ENCODE measurements around the gene DENND4A.

DENND4A gene

DNA sequence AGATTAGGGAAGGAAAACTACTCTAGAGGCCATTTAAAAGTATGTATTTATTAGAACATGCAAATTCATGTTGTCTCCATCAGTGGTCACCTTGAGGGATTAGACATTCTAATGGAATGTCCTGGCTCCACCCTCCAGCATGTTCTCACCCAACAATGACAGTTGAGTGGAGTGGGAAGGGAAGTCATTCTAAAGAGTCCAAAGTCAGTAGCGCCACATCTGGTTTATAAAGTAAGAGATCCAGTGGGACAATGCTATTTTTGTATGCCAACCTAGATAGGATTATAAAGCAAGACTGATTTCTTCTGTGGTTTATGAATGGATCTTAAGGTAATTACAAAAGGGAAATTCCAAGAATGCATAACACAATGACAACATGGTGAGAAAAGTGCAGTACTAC lies 137.1 kb downstream of the DENND4A start:
- TF ChIP-seq, protein P1, sequence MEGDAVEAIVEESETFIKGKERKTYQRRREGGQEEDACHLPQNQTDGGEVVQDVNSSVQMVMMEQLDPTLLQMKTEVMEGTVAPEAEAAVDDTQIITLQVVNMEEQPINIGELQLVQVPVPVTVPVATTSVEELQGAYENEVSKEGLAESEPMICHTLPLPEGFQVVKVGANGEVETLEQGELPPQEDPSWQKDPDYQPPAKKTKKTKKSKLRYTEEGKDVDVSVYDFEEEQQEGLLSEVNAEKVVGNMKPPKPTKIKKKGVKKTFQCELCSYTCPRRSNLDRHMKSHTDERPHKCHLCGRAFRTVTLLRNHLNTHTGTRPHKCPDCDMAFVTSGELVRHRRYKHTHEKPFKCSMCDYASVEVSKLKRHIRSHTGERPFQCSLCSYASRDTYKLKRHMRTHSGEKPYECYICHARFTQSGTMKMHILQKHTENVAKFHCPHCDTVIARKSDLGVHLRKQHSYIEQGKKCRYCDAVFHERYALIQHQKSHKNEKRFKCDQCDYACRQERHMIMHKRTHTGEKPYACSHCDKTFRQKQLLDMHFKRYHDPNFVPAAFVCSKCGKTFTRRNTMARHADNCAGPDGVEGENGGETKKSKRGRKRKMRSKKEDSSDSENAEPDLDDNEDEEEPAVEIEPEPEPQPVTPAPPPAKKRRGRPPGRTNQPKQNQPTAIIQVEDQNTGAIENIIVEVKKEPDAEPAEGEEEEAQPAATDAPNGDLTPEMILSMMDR (IDR thresholded peaks at IDR 0.05; ENCODE audit: insufficient read depth, low read length, poor library complexity, severe bottlenecking) = no peak
- no peaks in the 10 kb centered on the region for H3K27me3 ChIP-seq (replicated peaks; ENCODE audit: control insufficient read depth, insufficient read depth, low read length)
- DNase-seq (ENCODE audit: extremely low read depth, insufficient read length) = no peak
- peaks cover 19% of the 10 kb centered on the region for H3K36me3 ChIP-seq (ENCODE audit: control insufficient read depth, insufficient read depth, low read length)
- no peak overlapping the region for H3K4me3 ChIP-seq (replicated peaks; ENCODE audit: low read depth, low read length)

DNA sequence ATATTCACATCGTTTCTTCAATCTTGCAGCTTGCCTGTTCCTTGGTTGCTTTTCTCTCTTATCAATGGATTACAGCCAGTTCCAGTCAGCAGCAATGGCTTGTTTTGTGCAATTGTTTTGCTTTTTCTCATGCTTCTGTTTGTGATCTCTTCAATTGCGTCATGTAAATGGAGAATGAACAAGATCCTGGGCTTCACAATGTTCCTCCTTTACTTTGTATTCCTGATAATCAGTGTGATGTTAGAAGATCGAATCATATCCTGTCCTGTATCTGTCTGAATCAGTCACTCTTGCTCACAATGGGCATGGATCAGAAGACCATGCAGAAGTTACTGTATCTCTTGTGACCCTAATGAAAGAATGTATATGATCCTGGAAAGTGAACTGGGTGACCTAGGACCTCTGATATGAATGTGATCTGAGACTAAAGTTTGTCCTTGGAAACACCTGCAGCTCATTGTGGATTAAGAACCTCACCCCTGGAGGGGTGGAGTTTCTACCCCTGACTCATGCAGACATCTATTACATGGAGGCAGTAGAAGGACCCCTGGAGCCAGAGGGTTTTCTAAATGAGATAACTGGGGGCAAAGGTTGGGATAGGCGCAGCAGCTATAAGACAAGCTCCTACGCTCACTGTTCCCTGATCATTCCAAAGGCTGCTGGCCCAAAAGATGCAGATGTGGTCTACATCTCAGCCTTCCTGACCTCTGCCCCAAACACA lies 138.1 kb downstream of the DENND4A start:
- Histone ChIP-seq H3K36me3 (ENCODE audit: control insufficient read depth, insufficient read depth, low read length) (peaks cover 19% of the 10 kb centered on the region), H3K4me3 (replicated peaks; ENCODE audit: low read depth, low read length) (no peak overlapping the region), H3K27me3 (replicated peaks; ENCODE audit: control insufficient read depth, insufficient read depth, low read length) (no peaks in the 10 kb centered on the region)
- DNase-seq (ENCODE audit: extremely low read depth, insufficient read length) = no peak
- TF ChIP-seq, protein P1 (IDR thresholded peaks at IDR 0.05; ENCODE audit: insufficient read depth, low read length, poor library complexity, severe bottlenecking) = no peak

DNA sequence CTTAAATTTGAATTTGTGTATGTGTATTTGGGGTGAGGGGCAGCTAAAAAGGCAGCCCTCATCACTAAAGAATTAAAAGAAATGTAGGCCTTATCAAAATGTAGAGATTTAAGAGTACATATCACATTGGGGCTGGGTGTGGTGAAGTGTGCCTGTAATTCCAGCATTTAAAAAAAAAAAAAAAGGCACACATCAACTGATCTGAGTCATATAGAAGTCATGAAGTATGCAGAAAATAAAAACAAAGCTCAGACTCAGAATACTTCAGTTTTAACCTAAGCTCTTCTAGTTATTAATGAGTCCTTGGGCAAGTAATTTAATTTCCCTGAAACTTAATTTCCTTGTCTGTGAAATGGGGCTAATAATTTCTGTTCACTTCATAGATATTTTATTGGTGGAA lies 138.8 kb downstream of the DENND4A start:
- no peak for DNase-seq (ENCODE audit: extremely low read depth, insufficient read length)
- H3K27me3 ChIP-seq (replicated peaks; ENCODE audit: control insufficient read depth, insufficient read depth, low read length) = no peaks in the 10 kb centered on the region
- TF ChIP-seq, protein P1 (IDR thresholded peaks at IDR 0.05; ENCODE audit: insufficient read depth, low read length, poor library complexity, severe bottlenecking) = no peak
- H3K4me3 ChIP-seq (replicated peaks; ENCODE audit: low read depth, low read length) = no peak overlapping the region
- peaks cover 19% of the 10 kb centered on the region for H3K36me3 ChIP-seq (ENCODE audit: control insufficient read depth, insufficient read depth, low read length)

DNA sequence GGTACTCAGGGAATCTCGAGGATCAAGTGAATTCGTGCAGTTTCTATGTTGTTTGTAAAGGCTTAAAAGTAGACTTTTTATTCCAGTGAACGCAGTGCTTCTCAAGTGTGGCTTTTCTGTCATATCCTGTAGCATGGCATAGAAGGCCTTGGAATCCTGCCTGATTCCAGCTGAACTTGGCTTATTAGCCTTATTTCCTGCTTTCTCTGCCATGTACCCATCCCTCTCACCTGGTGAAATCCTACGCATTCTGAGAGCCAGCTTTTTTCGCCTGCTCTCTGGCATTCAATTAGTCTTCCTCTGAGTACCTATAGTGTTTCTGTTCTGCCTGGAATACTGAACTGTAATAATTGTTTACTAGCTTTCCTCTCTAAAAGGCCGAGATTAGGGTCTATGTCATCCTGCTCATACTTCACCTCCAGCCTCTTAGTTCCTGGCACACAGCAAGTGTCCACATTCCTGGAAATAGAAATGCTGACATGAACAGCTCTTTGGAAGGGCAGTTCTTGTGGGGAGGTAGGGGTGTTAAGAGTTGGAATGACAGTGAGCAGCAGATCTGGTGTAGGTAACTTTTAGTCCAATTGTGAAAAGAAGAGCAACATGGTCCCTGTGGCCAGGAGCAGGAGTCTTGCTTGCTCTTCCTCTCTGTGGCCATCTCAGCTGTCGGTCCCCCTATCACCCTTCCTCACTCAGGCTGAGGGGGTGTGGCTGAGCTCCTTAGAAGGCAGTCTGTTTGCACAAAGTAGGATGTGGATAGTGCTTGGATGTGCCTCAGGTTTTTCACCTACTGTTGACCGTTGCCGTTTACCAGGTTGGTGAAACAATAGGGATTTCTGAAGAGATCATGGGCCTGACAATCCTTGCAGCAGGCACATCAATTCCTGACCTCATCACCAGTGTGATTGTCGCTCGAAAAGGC lies 140.0 kb downstream of the DENND4A start:
- TF ChIP-seq, protein P1 (IDR thresholded peaks at IDR 0.05; ENCODE audit: insufficient read depth, low read length, poor library complexity, severe bottlenecking) = no peak
- peaks cover 15% of the 10 kb centered on the region for H3K36me3 ChIP-seq (ENCODE audit: control insufficient read depth, insufficient read depth, low read length)
- no peaks in the 10 kb centered on the region for H3K27me3 ChIP-seq (replicated peaks; ENCODE audit: control insufficient read depth, insufficient read depth, low read length)
- no peak for DNase-seq (ENCODE audit: extremely low read depth, insufficient read length)
- H3K4me3 ChIP-seq (replicated peaks; ENCODE audit: low read depth, low read length) = no peak overlapping the region

DNA sequence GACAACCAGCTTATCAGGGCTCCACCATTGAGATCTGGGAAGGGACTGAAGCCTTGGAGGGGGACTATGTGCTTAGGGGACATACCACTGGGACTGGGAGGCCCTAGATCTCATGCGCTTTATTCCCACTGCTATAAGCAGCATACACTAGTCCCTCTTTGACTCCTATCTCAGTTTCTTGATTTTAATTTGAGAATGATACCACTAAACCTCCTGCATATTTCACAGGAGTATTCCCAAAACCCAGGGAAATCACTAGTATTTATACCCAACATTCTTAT lies 141.1 kb downstream of the DENND4A start:
- H3K4me3 ChIP-seq (replicated peaks; ENCODE audit: low read depth, low read length) = no peak overlapping the region
- H3K27me3 ChIP-seq (replicated peaks; ENCODE audit: control insufficient read depth, insufficient read depth, low read length) = no peaks in the 10 kb centered on the region
- peaks cover 16% of the 10 kb centered on the region for H3K36me3 ChIP-seq (ENCODE audit: control insufficient read depth, insufficient read depth, low read length)
- DNase-seq (ENCODE audit: extremely low read depth, insufficient read length) = no peak
- TF ChIP-seq, protein P1 (IDR thresholded peaks at IDR 0.05; ENCODE audit: insufficient read depth, low read length, poor library complexity, severe bottlenecking) = no peak
